Fibroblast of peridontal ligament (primary cell): ENCODE results near the gene NCKAP5L.
"Not testable (repeated sequence)": the region's sequence is repeated elsewhere in the genome, so short reads cannot be mapped to it uniquely, and the experiment has no call there.

Experiments used
- DNase-seq: peaks from one replicate; pipeline ENCODE4 v3.0.0-alpha.2; 2010; ENCODE audit errors: extremely low read depth

Gene NCKAP5L

DNA sequence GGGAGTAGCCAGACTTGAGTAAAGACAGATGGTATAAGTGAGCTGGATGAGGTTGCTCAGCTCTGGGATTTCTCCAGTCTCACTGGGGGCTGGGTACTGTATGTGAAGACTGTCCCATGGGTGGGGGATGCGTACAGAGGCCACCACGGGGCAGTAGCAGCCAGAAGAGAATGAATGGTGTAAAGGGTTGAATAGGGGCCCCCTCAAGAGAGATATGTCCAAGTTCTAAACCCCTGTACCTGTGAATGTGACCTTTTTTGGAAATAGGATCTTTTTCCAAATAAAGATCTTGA is 36.5 kb upstream of the NCKAP5L start:
- DNase-seq = no peak

- no peak for DNase-seq
Observed at GRCh38 chr12:49863946-49864797, 36.0 kb upstream of the NCKAP5L start.

GRCh38 chr12:49860921-49861320 is 32.7 kb upstream of the NCKAP5L start:
- DNase-seq = not testable (repeated sequence)

- not testable (repeated sequence) for DNase-seq
Observed at GRCh38 chr12:49855890-49856289, 27.7 kb upstream of the NCKAP5L start.

DNA sequence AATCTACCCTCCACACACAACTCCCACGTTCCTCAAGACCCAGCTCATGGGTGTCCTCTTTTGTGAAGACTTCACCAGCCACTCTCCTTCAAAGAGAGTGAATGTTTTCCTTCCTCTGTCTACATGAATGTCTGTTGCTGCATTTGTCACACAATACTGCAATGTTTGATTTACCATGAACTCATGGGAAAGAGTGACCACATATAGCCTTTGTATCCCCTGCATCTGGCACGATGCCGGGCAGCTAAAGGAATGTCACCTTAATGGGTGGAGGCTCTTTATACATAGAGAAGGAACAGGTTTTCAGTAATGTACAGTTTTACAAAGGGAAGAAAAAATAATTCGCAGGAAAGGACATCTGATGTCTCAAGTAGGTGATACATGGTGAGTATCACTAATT is 26.8 kb upstream of the NCKAP5L start:
- no peak for DNase-seq

DNA sequence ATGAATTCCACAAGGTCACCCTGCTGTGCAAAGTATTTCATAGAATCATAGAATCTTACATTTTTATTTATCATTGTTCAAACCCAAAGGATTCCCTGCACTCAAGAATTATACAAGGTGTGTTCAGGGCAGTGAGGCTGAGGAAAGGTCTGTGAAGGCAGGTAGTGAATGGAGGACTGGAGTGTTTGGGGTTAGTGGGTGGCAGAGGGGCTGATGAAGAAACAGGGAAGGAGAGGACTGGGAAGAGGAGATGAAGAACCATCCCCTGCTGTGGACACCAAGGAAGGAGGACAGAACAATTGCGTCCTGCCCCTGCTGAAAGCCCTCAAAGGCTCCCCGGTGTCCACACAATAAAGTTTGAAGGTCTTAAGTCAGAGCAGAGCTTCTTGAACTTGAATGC is 25.5 kb upstream of the NCKAP5L start:
- DNase-seq = no peak

DNA sequence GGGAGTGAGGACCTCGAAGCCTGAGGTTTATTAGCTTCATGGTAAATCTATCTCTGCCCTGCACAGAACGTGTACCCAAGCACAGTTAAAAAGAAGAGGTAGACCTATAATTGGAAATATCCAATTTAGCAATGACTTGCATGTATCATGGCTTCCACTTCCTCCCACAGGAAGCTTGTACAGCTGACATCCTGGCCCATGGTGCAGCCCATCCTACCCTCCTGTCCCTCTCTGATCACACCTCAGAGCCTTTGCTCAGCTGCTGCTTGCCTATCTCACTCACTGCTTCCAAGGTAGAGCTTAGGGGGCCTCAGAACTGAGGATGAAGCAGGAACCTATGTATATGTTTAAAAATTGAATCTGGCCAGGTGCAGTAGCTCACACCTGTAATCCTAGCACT is 18.9 kb upstream of the NCKAP5L start:
- DNase-seq = no peak

DNA sequence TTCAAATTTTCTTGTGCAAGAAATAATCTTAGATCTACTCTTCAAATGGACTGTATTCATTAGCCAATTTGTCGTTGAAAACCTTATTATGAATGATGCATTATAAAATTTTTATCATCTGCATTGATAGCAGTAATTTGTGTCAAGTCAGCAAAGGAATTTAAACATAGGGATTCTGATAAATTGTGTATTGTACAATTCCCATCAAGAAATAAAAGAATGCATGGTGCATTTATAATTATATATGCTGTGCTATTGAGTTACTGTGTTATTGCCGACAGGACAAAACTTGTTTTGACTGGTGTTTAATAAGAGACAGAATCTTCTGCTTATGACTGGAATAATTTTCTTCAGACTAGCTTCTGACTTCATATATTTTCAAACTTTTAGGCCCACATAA is 17.8 kb upstream of the NCKAP5L start:
- no peak for DNase-seq

GRCh38 chr12:49843876-49844437 is 15.7 kb upstream of the NCKAP5L start:
- no peak for DNase-seq

DNA sequence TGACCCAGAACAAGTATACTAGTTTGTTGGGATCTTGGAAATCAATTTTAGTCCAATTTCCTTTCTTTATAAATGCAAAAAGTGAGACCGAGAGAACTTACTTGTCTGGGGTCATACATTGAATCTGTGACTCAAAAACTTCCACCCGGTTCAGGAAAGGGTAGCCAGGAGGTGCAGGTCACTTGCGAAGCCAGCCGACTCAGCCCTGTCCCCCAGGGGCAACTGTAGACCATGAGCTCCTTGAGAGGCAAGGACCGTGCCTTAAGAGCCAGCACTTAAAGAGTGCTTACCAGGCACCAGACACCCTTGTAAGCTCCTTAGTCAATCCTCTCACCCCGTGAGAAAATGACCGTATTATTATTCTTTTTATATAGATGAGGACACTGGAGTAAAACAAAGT is 15.2 kb upstream of the NCKAP5L start:
- DNase-seq = no peak

DNA sequence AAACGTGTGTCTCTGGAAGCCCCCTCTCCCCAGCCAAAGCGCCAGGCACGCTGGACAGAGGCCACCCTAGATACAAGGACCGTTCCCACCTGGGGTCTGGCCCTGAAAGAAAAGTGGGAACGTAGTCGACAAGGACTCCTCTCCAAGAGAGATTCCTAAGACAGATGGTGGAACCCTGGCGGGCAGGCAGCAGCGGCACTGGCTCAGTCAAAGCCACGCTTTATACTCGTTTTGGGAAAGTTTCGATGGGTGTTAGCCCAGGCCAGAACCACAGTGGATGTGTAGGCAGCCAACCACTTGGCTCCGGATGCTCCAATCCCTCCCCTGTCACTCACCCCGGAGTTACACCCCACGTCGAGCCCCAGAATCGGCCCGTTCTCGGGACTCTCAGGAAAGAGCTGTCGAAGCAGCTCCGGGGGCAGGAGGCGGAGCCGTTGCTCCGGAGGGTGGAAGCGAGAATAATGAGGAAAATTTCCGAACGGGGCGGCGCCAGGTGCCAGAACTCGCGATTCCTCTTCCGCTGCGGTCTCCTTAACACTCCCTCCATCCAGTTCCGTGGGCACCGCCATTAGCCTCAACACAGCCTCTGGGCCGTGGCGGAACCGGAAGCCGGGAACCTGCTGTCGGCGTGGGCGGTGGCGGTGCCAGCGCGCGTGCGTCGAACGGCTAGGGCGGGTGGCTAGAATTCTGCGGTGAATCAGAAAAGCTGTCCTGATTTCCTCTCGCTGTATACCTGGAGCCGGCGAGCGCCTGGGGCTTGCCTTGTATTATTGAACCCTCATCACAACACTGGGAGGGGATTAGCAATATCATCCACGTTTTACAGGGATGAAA is 14.5 kb upstream of the NCKAP5L start, which contains the start of gene BCDIN3D:
Gene BCDIN3D, minus strand, starts transcription at position 588 of the 834 bp plus-strand sequence. Its CDS starts 19 bp downstream, at position 569.
- DNase-seq = peak; percentile 88

DNA sequence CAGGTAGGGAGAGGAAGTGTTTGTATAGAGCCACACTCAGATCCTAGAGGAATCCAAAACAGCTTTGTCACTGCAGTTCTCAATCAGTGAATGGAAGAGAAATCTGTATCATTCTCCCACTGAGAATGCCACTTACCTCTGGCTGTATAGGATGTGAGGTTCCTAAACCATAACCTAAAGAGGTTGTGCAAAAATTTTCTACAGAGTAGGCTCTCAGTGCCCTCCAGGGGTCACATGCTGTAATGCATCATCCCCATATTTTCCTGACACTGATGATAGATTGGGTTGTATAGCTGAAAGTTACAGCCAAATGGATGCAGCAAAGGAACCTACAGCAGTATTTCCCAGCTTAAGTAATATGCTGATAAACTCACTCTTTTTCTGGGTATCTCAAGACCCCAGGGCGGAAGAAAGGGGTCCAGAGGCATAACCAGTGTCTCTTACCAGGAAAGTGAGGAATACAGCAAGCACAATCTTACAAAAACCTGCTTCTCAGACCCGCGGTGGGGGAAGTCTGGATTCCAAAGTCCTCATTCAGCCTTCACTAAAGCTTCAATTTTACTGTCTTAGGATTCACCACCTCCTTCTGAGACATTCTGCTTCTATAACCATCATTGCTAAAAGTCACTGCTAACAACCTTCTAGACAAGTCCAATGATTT is 10.9 kb upstream of the NCKAP5L start:
- DNase-seq = peak; percentile 65

DNA sequence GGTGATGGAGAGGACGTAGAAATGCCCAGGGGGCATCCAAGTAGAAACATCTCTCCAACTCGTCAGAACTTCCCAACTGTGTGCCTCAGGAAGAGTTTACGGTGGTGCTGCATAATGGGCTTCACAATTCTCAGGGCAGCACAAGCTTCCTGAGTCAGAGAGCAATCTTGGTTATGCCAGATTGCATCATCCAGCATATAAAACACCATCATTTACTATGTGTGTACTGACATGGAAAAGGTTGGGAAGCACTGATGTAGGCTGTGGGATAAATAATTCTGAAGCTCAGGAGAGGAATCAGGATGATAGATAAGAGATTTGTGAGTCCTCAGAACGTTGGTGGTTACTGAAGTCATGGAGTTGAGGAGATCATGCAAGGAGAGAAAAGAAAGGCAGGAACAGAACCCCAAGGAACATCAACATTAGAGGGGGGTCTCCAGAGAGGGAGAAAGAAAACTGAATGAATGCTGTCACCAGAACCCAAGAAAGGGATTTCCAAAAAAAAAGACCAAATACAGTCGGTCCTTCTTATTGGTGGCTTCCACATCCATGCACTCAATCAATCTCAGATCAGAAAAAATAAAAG is 4.7 kb upstream of the NCKAP5L start:
- DNase-seq = peak; percentile 82

DNA sequence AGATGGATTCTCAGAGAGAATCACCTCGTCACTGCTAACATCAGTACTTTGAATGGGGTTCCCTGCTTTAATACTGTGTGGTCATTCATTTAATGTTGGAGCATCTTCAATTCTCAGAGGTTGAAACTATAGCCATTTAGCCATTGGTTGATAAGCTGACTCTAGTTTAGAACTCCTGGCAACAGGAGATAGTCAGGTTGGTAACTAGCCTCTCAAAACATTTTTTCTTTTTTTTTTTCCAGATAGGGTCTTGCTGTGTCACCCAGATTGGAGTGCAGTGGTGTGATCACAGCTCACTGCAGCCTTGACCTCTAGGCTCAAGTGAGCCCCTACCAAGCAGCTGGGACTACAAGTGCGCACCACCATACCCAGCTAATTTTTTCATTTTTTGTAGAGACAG is 3.5 kb upstream of the NCKAP5L start:
- DNase-seq = no peak

DNA sequence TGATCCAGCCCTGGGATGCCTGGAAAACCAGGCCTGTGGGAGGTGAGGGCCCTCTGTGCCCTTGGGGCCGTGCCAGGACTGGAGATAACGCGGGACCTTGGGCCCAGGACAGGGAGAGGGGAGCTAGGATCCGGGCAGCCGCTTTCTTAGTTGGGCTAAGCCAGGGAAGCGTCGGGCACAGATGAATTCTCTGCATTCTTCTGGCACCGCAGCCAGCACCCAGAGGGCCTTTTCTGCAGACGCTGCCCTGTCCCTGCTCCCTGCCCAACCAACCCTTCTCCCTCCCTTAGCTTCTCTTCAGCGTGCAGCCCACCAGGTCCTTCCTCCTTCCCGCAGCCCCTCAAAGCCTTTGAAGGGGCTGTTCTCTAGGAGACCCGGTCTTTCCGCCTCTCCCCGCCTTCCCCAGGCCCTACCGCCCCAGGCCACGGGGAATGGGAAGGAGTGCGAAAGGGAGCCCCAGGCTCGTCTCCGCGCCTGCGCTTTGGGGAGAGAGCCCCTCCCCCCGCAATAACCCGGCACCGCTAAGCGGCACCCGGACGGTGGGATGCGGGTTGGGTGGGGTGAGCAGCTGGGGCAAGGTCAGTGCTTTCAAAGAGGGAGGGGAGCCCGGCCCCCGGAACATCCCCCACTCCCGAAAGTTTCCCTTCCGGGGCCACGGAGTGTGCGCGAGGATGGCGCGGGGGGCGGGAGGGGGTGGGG is 663 bp downstream of the NCKAP5L start:
- DNase-seq = peak; percentile 62

GRCh38 chr12:49827051-49827400 is 1.2 kb downstream of the NCKAP5L start:
- no peak for DNase-seq

DNA sequence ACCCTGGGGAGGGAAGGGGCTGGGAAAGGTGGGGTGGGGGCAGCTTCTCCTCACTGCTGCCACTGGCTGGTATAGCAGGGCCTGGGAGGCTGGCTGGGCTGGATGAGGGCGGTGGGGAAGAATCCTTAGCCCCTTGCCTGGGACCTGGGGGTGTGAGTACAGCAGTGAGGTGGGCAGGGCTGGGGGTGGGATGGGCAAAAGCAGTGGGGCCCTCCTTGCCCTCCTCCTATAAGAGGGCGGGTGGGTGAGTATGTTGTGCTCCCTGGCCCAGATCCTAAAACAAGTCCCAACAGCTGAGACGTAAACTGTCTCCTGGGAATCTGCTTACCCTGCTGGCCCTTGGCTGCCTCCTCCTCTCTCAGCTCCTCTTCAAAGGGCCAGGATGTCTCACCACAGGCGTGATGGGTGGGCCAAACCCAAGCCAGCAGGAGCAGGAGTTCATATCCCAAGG is 2.2 kb downstream of the NCKAP5L start:
- DNase-seq = no peak

DNA sequence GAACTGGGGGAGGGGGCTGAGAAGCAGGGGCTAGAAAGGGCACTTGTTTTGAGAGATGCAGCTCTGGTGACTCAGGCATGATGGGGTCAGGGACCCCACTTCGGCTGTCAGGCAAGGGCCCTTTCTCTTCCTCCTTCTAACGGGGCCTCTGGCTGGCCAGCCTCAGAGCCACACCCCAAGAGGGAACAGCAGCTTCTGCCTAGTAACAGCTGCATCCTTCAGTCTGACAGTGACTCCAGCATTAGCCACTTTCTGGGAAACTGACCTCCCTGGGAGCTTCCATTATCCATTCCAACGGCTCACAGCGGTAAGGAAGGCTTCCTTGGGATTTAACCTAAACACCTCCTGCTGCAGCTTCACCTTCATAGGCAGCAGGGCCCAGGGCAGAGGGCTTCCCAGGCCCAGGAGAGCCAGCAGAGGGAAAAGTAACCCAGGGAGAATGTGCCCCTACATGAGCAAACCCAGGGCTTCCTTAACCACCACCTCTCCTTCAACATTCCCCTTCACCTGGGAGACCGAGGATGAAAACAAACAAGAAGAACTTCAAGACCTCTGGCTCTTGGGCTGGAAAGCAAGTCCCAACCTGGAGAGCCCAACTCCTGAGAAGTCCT is 2.7 kb downstream of the NCKAP5L start:
- DNase-seq = peak; percentile 29

DNA sequence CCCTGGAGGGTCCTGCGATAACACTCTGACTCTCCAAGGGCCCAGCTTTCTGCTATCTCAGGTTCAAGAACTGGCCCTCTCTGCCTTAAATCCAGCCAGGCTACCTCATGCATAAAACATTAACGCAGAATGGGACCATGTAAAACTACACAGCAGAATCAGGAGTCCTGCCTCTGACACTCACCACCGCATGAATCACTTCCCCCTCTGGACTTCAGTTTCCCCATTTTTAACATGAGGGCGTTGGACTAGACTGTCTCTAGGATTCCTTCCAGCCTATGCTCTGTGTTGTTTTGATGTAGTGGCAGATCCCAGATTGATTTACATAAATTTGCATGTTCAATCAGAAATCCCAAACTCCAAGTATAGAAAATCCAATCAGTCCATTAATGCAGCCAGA is 3.3 kb downstream of the NCKAP5L start:
- DNase-seq = peak; percentile 58

DNA sequence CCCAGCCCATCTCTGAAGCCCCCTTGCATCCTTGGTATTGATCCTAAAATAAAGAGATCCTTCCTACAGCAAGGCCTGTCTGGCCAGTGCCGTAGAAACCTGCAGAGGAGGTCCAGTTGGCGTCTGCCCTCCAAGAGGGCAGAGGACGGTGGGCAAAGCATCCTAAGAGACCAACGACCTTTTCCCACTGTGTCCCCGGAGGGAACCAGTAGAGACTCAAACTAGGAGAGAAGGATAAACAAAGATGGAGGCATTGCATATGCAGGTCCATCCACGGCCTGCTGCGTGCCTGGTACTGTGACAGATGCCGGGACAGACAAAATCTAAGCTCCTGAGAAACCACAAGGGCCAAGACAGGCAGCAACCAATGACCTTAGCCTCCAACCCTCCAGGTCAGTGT is 3.8 kb downstream of the NCKAP5L start:
- no peak for DNase-seq

- DNase-seq = no peak
Observed at GRCh38 chr12:49823951-49824350, 4.3 kb downstream of the NCKAP5L start.
